Activated naive CD8-positive, alpha-beta T cell treated with anti-CD3 and anti-CD28 coated beads, Interleukin-2, amount 50 U/mL, for 24 hours (primary cell): ENCODE data around the gene IRF2BP1.

Experiments
- ATAC-seq: fragments of 150-1000 bp; cut with Tn5 transposase; one replicate; pipeline ENCODE4 v1.10.0; 2021
- DNase-seq: peaks from one replicate; pipeline ENCODE4 v3.0.0; 2021
- H3K27ac Mint-ChIP-seq: one replicate; pipeline ENCODE4 v1.8.0; 2021; ENCODE audit warnings: mild to moderate bottlenecking, mixed read lengths
- H3K27me3 Mint-ChIP-seq: one replicate; pipeline ENCODE4 v1.8.0; 2021; ENCODE audit warnings: mixed read lengths
- H3K36me3 Mint-ChIP-seq: one replicate; pipeline ENCODE4 v1.8.0; 2021; ENCODE audit warnings: low read depth, mixed read lengths
- H3K4me1 Mint-ChIP-seq: one replicate; pipeline ENCODE4 v1.8.0; 2021; ENCODE audit warnings: mixed read lengths
- H3K4me3 Mint-ChIP-seq: one replicate; pipeline ENCODE4 v1.8.0; 2021; ENCODE audit warnings: mild to moderate bottlenecking, moderate library complexity, mixed read lengths
- H3K9me3 Mint-ChIP-seq: one replicate; pipeline ENCODE4 v1.8.0; 2021; ENCODE audit warnings: mixed read lengths

Gene IRF2BP1

GRCh38 chr19:45885556-45886426 is at the start of gene IRF2BP1:
IRF2BP1 (minus strand) TSS chr19:45886141; CDS start chr19:45885774, 367 bp downstream.
- ATAC-seq = peak; percentile 72
- peaks cover 29% of the 10 kb centered on the region for H3K4me1 Mint-ChIP-seq

GRCh38 chr19:45935267-45935666 is 49.3 kb upstream of the IRF2BP1 start:
- H3K27me3 Mint-ChIP-seq = peaks cover 51% of the 10 kb centered on the region
- no peaks in the 10 kb centered on the region for H3K36me3 Mint-ChIP-seq
- no peak overlapping the region for H3K27ac Mint-ChIP-seq
- H3K4me1 Mint-ChIP-seq = no peaks in the 10 kb centered on the region
- H3K4me3 Mint-ChIP-seq = no peak overlapping the region
- no peaks in the 10 kb centered on the region for H3K9me3 Mint-ChIP-seq
- DNase-seq (no peak), ATAC-seq (no peak)

More at GRCh38 chr19:45885556-45886426, at the start of gene IRF2BP1:
- Mint-ChIP-seq H3K4me3 (peak within 1 kb of the TSS; percentile 85), H3K9me3 (no peaks in the 10 kb centered on the region), H3K27me3 (no peaks in the 10 kb centered on the region), H3K36me3 (peaks cover 2% of the 10 kb centered on the region), H3K27ac (peak within 1 kb of the TSS; percentile 90)
- DNase-seq = peak; percentile 87

- Mint-ChIP-seq H3K4me1 (no peaks in the 10 kb centered on the region), H3K9me3 (no peaks in the 10 kb centered on the region), H3K4me3 (no peak overlapping the region), H3K27me3 (peaks cover 53% of the 10 kb centered on the region), H3K36me3 (no peaks in the 10 kb centered on the region), H3K27ac (no peak overlapping the region)
- DNase-seq (no peak), ATAC-seq (no peak)
Observed at GRCh38 chr19:45934551-45935230, 48.8 kb upstream of the IRF2BP1 start.

- H3K36me3 Mint-ChIP-seq = no peaks in the 10 kb centered on the region
- H3K4me3 Mint-ChIP-seq = no peak overlapping the region
- no peaks in the 10 kb centered on the region for H3K4me1 Mint-ChIP-seq
- ATAC-seq (no peak), DNase-seq (no peak)
- no peaks in the 10 kb centered on the region for H3K9me3 Mint-ChIP-seq
- peaks cover 47% of the 10 kb centered on the region for H3K27me3 Mint-ChIP-seq
- no peak overlapping the region for H3K27ac Mint-ChIP-seq
Observed at GRCh38 chr19:45933759-45934158, 47.8 kb upstream of the IRF2BP1 start.

DNA sequence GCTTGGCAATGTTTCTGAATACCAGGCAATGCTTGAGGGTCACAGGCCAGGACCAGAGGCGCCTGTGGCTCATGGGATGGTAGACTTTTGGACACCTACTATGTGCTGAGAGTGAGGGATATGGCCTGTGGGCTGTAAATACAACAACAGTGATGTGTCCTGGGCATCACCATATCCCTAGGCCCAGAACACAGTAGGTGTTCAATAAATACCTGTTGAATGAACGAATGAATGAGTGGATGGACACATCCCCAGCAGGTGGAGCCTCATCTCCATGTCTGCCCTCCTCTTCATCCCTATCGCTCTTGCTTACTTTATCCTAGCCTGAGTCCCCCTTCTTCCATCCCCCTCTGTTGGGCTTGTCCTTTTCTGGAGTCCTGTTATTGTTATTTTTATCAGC is 45.1 kb upstream of the IRF2BP1 start:
- H3K4me1 Mint-ChIP-seq = peaks cover 8% of the 10 kb centered on the region
- H3K9me3 Mint-ChIP-seq = no peaks in the 10 kb centered on the region
- no peak overlapping the region for H3K4me3 Mint-ChIP-seq
- DNase-seq (no peak), ATAC-seq (no peak)
- no peaks in the 10 kb centered on the region for H3K36me3 Mint-ChIP-seq
- peaks cover 35% of the 10 kb centered on the region for H3K27me3 Mint-ChIP-seq
- no peak overlapping the region for H3K27ac Mint-ChIP-seq

DNA sequence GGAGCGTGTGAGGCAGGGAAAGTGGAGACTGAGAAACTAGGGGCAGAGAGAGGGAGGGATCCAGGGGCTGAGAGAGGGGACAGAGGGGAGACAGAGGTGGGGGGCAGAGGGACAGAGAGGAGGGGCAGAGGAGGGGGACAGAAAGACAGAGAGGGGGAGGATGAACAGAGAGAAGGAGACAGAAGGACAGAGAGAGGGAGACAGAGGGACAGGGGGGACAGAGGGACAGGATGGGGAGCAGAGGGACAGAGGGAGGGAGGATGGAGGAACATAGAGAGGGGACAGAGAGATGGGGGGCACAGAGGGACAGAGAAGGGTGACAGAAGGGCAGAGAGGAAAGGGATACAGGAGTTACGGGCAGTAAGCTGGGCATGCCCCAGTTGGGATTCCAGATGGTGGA is 43.3 kb upstream of the IRF2BP1 start:
- Mint-ChIP-seq H3K27ac (no peak overlapping the region), H3K36me3 (no peaks in the 10 kb centered on the region), H3K4me3 (no peak overlapping the region), H3K9me3 (no peaks in the 10 kb centered on the region), H3K4me1 (peaks cover 8% of the 10 kb centered on the region), H3K27me3 (peaks cover 22% of the 10 kb centered on the region)
- DNase-seq (no peak), ATAC-seq (no peak)

- peak; percentile 87 for DNase-seq
- H3K4me1 Mint-ChIP-seq = peaks cover 8% of the 10 kb centered on the region
- no peaks in the 10 kb centered on the region for H3K9me3 Mint-ChIP-seq
- ATAC-seq = peak; percentile 96
- H3K4me3 Mint-ChIP-seq = peak overlapping the region; percentile 63
- H3K36me3 Mint-ChIP-seq = no peaks in the 10 kb centered on the region
- H3K27me3 Mint-ChIP-seq = peaks cover 18% of the 10 kb centered on the region
- H3K27ac Mint-ChIP-seq = no peak overlapping the region
Observed at GRCh38 chr19:45927565-45928261, 41.8 kb upstream of the IRF2BP1 start.

- Mint-ChIP-seq H3K9me3 (no peaks in the 10 kb centered on the region), H3K27me3 (peaks cover 6% of the 10 kb centered on the region), H3K4me3 (no peak overlapping the region), H3K36me3 (no peaks in the 10 kb centered on the region), H3K27ac (no peak overlapping the region), H3K4me1 (peaks cover 8% of the 10 kb centered on the region)
- no peak for DNase-seq
- ATAC-seq = no peak
Observed at GRCh38 chr19:45924891-45925447, 39.0 kb upstream of the IRF2BP1 start.

DNA sequence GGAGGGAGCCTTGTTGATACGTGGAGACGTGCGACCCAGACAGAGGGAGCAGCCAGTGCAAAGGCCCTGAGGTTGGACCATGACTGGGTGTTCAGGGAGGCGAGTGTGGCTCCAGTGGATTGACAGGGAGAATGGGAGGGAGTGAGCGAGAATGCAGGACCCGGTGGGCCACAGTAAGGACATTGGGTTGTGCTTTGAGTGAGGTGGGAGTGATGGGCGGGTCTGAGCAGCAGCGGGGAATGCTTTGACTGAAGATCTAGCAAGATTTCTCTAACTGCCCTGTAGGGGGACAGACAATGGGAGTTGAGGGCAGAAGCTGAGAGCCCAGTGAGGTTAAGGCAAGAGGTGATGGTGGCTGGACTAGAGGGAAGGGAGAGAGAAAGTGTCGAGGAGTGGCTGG is 36.3 kb upstream of the IRF2BP1 start:
- no peak overlapping the region for H3K27ac Mint-ChIP-seq
- H3K27me3 Mint-ChIP-seq = peaks cover 6% of the 10 kb centered on the region
- peaks cover 8% of the 10 kb centered on the region for H3K4me1 Mint-ChIP-seq
- H3K9me3 Mint-ChIP-seq = no peaks in the 10 kb centered on the region
- ATAC-seq = peak; percentile 38
- no peaks in the 10 kb centered on the region for H3K36me3 Mint-ChIP-seq
- no peak overlapping the region for H3K4me3 Mint-ChIP-seq
- no peak for DNase-seq

DNA sequence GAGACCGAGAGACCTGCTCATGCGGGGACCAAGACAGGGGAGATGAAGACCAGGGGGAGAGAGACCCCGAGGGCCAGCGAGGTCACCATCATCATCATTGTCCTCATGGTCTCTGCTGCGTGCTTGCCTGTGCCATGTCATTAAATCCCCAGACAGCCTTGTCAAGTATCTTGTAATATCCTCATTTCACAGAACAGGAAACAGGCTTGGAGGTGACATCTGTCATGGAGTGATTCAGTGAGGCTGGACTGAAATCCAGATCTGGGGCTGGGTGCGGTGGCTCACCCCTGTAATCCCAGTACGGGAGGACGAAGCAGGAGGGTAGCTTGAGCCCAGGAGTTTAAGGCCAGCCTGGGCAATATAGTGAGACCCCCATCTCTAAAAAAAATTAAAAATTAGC is 34.5 kb upstream of the IRF2BP1 start:
- DNase-seq (no peak), ATAC-seq (no peak)
- Mint-ChIP-seq H3K4me3 (no peak overlapping the region), H3K27ac (no peak overlapping the region), H3K36me3 (no peaks in the 10 kb centered on the region), H3K4me1 (peaks cover 8% of the 10 kb centered on the region), H3K27me3 (peaks cover 10% of the 10 kb centered on the region), H3K9me3 (no peaks in the 10 kb centered on the region)

- no peaks in the 10 kb centered on the region for H3K9me3 Mint-ChIP-seq
- ATAC-seq = no peak
- H3K36me3 Mint-ChIP-seq = no peaks in the 10 kb centered on the region
- H3K27me3 Mint-ChIP-seq = peaks cover 13% of the 10 kb centered on the region
- no peak overlapping the region for H3K27ac Mint-ChIP-seq
- H3K4me3 Mint-ChIP-seq = no peak overlapping the region
- H3K4me1 Mint-ChIP-seq = peaks cover 8% of the 10 kb centered on the region
- no peak for DNase-seq
Observed at GRCh38 chr19:45919678-45920077, 33.7 kb upstream of the IRF2BP1 start.

DNA sequence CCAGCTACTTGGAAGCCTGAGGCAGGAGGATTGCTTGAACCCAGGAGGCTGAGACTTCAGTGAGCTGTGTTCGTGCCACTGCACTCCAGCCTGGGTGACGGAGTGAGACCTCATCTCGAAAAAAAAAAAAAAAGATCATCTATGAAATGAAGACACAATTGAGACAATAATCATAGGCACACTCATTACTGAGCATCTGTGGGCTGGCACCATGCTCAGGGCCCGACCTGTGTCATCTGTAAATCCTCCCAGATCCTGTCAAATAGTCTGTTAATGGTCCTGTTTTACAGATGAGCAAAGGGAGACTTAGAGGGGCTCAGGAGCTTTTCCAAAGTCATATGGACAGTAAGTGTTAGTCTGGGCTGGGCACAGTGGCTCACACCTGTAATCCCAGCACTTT is 32.8 kb upstream of the IRF2BP1 start:
- no peak for ATAC-seq
- Mint-ChIP-seq H3K9me3 (no peaks in the 10 kb centered on the region), H3K4me1 (peaks cover 8% of the 10 kb centered on the region), H3K27me3 (peaks cover 13% of the 10 kb centered on the region), H3K4me3 (no peak overlapping the region), H3K36me3 (no peaks in the 10 kb centered on the region), H3K27ac (no peak overlapping the region)
- no peak for DNase-seq

DNA sequence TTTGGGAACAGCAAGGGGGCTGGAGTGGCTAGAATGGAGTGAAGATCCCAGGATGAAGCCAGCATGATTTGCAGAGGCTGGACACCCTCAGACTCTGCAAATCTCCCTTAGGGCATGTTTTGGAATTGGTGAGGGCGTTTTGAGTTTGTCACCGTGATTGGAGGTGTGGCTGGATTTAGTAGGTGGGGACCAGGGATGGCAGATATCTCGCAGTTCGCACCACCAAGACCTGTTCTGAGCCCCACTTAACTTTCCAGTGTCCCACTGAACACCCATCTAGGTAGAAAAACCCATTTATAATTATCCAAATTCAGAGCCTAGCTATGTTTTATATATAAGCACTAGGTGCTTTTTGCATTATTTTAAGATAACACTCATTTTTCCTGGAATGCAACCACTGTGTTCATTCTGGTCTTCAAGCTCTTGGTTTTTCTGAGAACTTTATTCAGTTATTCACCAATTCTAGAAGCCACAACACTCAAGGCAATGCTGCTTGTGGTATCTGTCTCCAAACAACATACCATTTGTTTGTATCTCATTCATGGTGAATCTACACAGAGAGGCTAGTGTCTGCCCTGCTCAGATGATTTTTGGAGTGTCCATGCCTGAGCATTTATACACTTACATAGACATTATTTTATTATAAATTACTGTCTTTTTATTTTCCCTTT is 31.6 kb upstream of the IRF2BP1 start:
- H3K4me1 Mint-ChIP-seq = peaks cover 8% of the 10 kb centered on the region
- H3K27me3 Mint-ChIP-seq = peaks cover 20% of the 10 kb centered on the region
- no peak overlapping the region for H3K4me3 Mint-ChIP-seq

More for the DNA sequence above, 31.6 kb upstream of the IRF2BP1 start:
- Mint-ChIP-seq H3K27ac (no peak overlapping the region), H3K36me3 (no peaks in the 10 kb centered on the region), H3K9me3 (no peaks in the 10 kb centered on the region)
- DNase-seq (no peak), ATAC-seq (peak; percentile 31)
